Measurements from ENCODE around the gene KCNH4.

GRCh38 chr17:42160531-42160910 is 20.4 kb downstream of the KCNH4 start:
- TF ChIP-seq EZH2phosphoT487 (IDR thresholded peaks at IDR 0.05; ENCODE audit: low read depth): no peak
- TF ChIP-seq, protein P1, sequence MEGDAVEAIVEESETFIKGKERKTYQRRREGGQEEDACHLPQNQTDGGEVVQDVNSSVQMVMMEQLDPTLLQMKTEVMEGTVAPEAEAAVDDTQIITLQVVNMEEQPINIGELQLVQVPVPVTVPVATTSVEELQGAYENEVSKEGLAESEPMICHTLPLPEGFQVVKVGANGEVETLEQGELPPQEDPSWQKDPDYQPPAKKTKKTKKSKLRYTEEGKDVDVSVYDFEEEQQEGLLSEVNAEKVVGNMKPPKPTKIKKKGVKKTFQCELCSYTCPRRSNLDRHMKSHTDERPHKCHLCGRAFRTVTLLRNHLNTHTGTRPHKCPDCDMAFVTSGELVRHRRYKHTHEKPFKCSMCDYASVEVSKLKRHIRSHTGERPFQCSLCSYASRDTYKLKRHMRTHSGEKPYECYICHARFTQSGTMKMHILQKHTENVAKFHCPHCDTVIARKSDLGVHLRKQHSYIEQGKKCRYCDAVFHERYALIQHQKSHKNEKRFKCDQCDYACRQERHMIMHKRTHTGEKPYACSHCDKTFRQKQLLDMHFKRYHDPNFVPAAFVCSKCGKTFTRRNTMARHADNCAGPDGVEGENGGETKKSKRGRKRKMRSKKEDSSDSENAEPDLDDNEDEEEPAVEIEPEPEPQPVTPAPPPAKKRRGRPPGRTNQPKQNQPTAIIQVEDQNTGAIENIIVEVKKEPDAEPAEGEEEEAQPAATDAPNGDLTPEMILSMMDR (IDR thresholded peaks at IDR 0.05; ENCODE audit: low read depth, low read length): no peak
